ENCODE results near the gene NOS1AP.

The NOS1AP gene

DNA sequence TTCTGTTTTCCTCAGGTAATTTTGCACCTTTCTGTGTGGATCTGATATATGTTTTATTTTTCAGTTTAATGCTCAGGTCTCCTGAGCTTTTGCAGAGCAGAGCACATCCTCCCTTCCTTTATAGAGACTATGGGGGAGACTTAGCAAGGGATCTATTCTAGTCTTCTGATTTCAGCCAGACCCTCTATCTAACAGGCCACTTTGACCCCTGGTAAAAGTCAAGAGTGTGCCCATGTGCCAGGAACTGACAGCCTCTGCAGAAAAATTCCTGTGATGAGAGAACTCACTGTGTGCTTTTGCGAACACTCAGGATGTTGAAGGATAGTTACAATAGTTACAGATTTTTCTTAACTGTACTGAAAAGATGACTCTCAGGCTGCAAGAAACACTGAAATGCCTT, 123.3 kb downstream of the NOS1AP start:
- TF ChIP-seq FOXP2 (optimal IDR thresholded peaks at IDR 0.05; ENCODE audit: borderline replicate concordance, extremely low read depth, extremely low read length, insufficient read depth) (no peak), SIN3A (IDR thresholded peaks at IDR 0.05; ENCODE audit: borderline replicate concordance, insufficient read depth, low read length) (no peak), POLR2AphosphoS5 (IDR thresholded peaks at IDR 0.05; ENCODE audit: low read depth, low read length) (no peak), TAF1 (IDR thresholded peaks at IDR 0.05; ENCODE audit: borderline replicate concordance, insufficient read depth, low read length) (no peak)
- TF ChIP-seq, protein P1, sequence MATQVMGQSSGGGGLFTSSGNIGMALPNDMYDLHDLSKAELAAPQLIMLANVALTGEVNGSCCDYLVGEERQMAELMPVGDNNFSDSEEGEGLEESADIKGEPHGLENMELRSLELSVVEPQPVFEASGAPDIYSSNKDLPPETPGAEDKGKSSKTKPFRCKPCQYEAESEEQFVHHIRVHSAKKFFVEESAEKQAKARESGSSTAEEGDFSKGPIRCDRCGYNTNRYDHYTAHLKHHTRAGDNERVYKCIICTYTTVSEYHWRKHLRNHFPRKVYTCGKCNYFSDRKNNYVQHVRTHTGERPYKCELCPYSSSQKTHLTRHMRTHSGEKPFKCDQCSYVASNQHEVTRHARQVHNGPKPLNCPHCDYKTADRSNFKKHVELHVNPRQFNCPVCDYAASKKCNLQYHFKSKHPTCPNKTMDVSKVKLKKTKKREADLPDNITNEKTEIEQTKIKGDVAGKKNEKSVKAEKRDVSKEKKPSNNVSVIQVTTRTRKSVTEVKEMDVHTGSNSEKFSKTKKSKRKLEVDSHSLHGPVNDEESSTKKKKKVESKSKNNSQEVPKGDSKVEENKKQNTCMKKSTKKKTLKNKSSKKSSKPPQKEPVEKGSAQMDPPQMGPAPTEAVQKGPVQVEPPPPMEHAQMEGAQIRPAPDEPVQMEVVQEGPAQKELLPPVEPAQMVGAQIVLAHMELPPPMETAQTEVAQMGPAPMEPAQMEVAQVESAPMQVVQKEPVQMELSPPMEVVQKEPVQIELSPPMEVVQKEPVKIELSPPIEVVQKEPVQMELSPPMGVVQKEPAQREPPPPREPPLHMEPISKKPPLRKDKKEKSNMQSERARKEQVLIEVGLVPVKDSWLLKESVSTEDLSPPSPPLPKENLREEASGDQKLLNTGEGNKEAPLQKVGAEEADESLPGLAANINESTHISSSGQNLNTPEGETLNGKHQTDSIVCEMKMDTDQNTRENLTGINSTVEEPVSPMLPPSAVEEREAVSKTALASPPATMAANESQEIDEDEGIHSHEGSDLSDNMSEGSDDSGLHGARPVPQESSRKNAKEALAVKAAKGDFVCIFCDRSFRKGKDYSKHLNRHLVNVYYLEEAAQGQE (IDR thresholded peaks at IDR 0.05; ENCODE audit: insufficient read depth in 1 of 2, low read depth in 2 of 2, low read length in 2 of 2): no peak

DNA sequence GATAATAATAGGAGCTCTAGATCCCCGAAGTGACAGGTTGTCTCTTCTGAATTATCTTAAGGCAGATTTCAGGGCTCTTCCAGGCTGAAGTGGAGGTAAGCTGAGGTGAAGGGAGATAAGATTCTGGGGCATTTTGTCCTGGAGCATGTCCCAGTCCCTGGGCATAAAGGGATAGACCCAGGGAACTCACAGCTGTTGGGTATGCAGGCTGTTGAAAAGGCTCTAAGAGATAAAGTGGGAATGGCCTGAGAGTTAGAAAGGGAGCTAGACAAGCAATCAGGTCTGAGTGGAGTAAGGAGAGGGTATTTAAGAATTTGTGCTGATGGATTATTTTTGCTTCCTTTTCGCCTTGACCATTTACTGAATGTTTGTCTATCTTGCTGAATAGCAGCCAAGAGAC, 123.7 kb downstream of the NOS1AP start:
- TF ChIP-seq POLR2AphosphoS5 (IDR thresholded peaks at IDR 0.05; ENCODE audit: low read depth, low read length) (no peak), TAF1 (IDR thresholded peaks at IDR 0.05; ENCODE audit: borderline replicate concordance, insufficient read depth, low read length) (no peak), SIN3A (IDR thresholded peaks at IDR 0.05; ENCODE audit: borderline replicate concordance, insufficient read depth, low read length) (no peak), FOXP2 (optimal IDR thresholded peaks at IDR 0.05; ENCODE audit: borderline replicate concordance, extremely low read depth, extremely low read length, insufficient read depth) (no peak)
- TF ChIP-seq, protein P1 (IDR thresholded peaks at IDR 0.05; ENCODE audit: insufficient read depth in 1 of 2, low read depth in 2 of 2, low read length in 2 of 2): no peak

DNA sequence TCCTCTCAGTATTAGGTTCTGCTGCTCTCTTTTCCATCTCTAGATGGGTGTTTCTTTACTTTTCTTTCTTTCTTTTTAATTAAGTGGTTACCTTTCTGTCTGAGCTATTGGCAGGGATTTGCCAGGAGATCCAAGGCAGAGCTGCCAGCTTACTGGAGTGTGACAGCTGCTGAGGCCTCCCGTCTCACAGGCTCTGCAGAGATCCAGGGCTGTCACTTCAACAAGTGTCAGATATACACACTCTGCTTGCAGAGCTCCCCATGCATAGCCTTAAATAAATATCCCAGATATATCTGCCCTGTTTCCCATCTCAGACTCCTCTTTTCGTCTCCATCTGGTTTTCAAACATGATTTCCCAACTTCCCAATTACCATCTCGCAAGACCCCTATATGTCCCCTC, 124.3 kb downstream of the NOS1AP start:
- no peak for TF ChIP-seq FOXP2 (optimal IDR thresholded peaks at IDR 0.05; ENCODE audit: borderline replicate concordance, extremely low read depth, extremely low read length, insufficient read depth)

DNA sequence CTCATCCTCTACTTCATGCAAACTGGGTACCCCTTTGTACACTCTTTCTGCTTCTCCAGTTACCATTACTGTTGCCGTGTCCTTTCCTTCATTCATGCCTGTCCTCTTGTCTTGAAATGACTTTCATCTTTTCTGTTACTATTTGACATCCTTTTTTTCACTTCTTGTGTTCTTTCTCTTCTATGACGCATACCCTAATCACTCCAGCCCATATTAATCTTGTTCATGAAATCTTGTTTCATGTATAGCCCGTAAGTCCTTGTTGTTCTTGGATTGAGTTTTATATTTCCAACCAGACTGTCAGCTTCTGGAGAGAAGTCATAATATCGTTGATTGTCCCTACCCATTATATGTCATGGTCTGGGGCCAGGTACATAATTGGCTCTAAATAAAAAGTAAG, 126.1 kb downstream of the NOS1AP start:
- TF ChIP-seq FOXP2 (optimal IDR thresholded peaks at IDR 0.05; ENCODE audit: borderline replicate concordance, extremely low read depth, extremely low read length, insufficient read depth): no peak
- TF ChIP-seq POLR2AphosphoS5 (IDR thresholded peaks at IDR 0.05; ENCODE audit: low read depth, low read length): no peak
- TF ChIP-seq SIN3A (IDR thresholded peaks at IDR 0.05; ENCODE audit: borderline replicate concordance, insufficient read depth, low read length): no peak
- TF ChIP-seq, protein P1 (IDR thresholded peaks at IDR 0.05; ENCODE audit: insufficient read depth in 1 of 2, low read depth in 2 of 2, low read length in 2 of 2): no peak
- TF ChIP-seq TAF1 (IDR thresholded peaks at IDR 0.05; ENCODE audit: borderline replicate concordance, insufficient read depth, low read length): no peak

DNA sequence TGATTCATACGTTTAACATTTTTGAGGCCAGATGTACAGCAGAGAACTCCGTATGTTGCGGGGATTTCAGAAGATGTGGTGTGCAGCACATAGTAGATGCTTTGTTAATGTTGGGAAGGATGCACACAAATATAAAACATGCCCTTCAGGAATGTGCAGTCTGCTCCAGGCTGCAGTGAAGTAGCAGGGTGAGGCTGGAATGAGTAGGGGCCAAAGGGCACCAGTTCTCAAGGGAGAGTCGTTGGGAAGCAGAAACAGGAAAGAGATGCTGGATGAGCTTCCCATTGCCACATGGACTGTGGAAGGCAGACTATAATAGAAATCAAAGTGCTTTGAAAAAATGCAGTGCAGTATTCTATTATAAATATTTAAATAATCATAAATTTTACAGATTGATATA, 126.9 kb downstream of the NOS1AP start:
- TF ChIP-seq TAF1 (IDR thresholded peaks at IDR 0.05; ENCODE audit: borderline replicate concordance, insufficient read depth, low read length): no peak
- no peak for TF ChIP-seq POLR2AphosphoS5 (IDR thresholded peaks at IDR 0.05; ENCODE audit: low read depth, low read length)
- no peak for TF ChIP-seq SIN3A (IDR thresholded peaks at IDR 0.05; ENCODE audit: borderline replicate concordance, insufficient read depth, low read length)
- TF ChIP-seq FOXP2 (optimal IDR thresholded peaks at IDR 0.05; ENCODE audit: borderline replicate concordance, extremely low read depth, extremely low read length, insufficient read depth): no peak
- TF ChIP-seq, protein P1 (IDR thresholded peaks at IDR 0.05; ENCODE audit: insufficient read depth in 1 of 2, low read depth in 2 of 2, low read length in 2 of 2): no peak

Measured in PFSK-1 (cell line).